OCI-M2 (cell line): ENCODE measurements around the gene OR9Q1.
"Not testable (repeated sequence)": the region's sequence is repeated elsewhere in the genome, so short reads cannot be mapped to it uniquely, and the experiment has no call there.

ENCODE experiments used
- DNase-seq: peaks from one replicate; lab custom pipeline; 2025; ENCODE audit not compliant: unreplicated experiment; lab: John Stamatoyannopoulos, UW

The OR9Q1 gene

GRCh38 chr11:58023435-58023931 is at the start of gene OR9Q1:
Gene OR9Q1 (plus strand): TSS chr11:58023881. CDS start chr11:58179445, 155,564 bp downstream.
- no peak for DNase-seq

GRCh38 chr11:57974132-57974531 is 49.5 kb upstream of the OR9Q1 start:
- DNase-seq: no peak

- no peak for DNase-seq
Observed at GRCh38 chr11:57974848-57975601, 48.7 kb upstream of the OR9Q1 start.

- no peak for DNase-seq
Observed at GRCh38 chr11:57977709-57978108, 46.0 kb upstream of the OR9Q1 start.

- no peak for DNase-seq
Observed at GRCh38 chr11:57978686-57979531, 44.8 kb upstream of the OR9Q1 start.

- DNase-seq: no peak
Observed at GRCh38 chr11:57979532-57980079, 44.1 kb upstream of the OR9Q1 start.

GRCh38 chr11:57980201-57980600 is 43.5 kb upstream of the OR9Q1 start:
- no peak for DNase-seq

GRCh38 chr11:57981536-57981935 is 42.1 kb upstream of the OR9Q1 start:
- no peak for DNase-seq

- no peak for DNase-seq
Observed at GRCh38 chr11:57982776-57983175, 40.9 kb upstream of the OR9Q1 start.

GRCh38 chr11:57983191-57983590 is 40.5 kb upstream of the OR9Q1 start:
- no peak for DNase-seq

- DNase-seq: not testable (repeated sequence)
Observed at GRCh38 chr11:57999523-57999922, 24.2 kb upstream of the OR9Q1 start.

- not testable (repeated sequence) for DNase-seq
Observed at GRCh38 chr11:58000021-58000420, 23.7 kb upstream of the OR9Q1 start.

GRCh38 chr11:58000699-58001098 is 23.0 kb upstream of the OR9Q1 start:
- no peak for DNase-seq

GRCh38 chr11:58003036-58003435 is 20.6 kb upstream of the OR9Q1 start:
- DNase-seq: no peak

GRCh38 chr11:58003591-58003990 is 20.1 kb upstream of the OR9Q1 start:
- no peak for DNase-seq

- DNase-seq: no peak
Observed at GRCh38 chr11:58004664-58005063, 19.0 kb upstream of the OR9Q1 start.

- DNase-seq: no peak
Observed at GRCh38 chr11:58006940-58007339, 16.7 kb upstream of the OR9Q1 start.

- no peak for DNase-seq
Observed at GRCh38 chr11:58011771-58012170, 11.9 kb upstream of the OR9Q1 start.

GRCh38 chr11:58024601-58025091 is 965 bp downstream of the OR9Q1 start:
- DNase-seq: no peak

- no peak for DNase-seq
Observed at GRCh38 chr11:58027341-58027740, 3.7 kb downstream of the OR9Q1 start.

- no peak for DNase-seq
Observed at GRCh38 chr11:58028687-58029411, 5.2 kb downstream of the OR9Q1 start.
